GM06990 (cell line): Measurements from ENCODE around the gene RALGPS1.

Source experiments
- DNase-seq: peaks from one replicate; pipeline ENCODE4 v3.0.0-alpha.2; 2011; ENCODE audit not compliant: insufficient read length; ENCODE audit errors: extremely low read depth
- H3K27me3 ChIP-seq: replicated peaks from 2 replicates; pipeline ENCODE4 v1.6.0; 2011; ENCODE audit warnings: low read length; ENCODE audit not compliant: control insufficient read depth, insufficient read depth
- H3K36me3 ChIP-seq: 2 replicates; pipeline ENCODE4 v1.5.1; 2011; ENCODE audit warnings: low read length; ENCODE audit not compliant: control insufficient read depth, insufficient read depth
- H3K4me3 ChIP-seq: replicated peaks from 2 replicates; pipeline ENCODE4 v1.5.1; 2011; ENCODE audit warnings: low read depth, mild to moderate bottlenecking, control low read depth, low read length
- CTCF ChIP-seq: IDR thresholded peaks from 2 replicates; pipeline ENCODE4 v1.5.1; 2011; ENCODE audit warnings: low read length, control low read depth, mild to moderate bottlenecking, inconsistent platforms; ENCODE audit not compliant: insufficient read depth, poor library complexity, severe bottlenecking

The RALGPS1 gene

DNA sequence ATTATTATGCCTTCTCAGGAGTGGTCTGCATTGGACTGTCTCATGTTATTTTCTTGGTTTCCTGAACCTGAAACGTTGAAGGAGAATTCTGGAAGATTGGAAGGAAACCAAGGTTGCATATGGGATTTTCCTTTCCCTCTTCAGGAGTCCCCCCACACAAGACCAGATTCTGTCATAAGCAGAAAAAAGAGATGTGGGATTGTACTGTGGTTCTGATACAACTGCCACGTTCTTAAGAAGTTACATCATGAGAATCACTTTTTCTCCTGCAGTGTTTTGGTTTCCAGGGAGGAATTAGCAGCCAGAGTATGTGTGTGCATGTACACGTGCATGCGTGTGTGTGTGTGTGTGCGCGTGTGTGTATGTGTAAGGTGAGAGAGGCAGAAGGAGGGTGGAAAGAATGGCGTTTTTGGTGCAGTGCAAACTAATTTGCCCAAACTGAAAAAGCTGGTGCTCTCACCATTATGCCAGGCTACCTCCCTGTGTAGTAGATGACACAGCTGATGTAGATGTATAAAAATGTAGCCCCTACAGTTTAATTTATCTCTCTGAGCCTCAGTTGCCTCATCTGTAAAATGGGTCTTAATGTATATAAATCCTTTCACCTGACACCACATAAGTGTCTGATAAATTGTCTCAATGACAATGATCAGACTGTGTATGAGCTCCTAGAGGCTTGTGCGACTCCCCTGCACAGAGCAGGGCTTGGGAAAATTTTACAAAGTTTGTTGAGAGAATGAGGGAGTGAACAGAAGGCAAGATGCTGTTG is 38.6 kb downstream of the RALGPS1 start:
- TF ChIP-seq CTCF: no peak
- Histone ChIP-seq H3K36me3 (no peaks in the 10 kb centered on the region), H3K4me3 (no peak overlapping the region), H3K27me3 (no peaks in the 10 kb centered on the region)
- no peak for DNase-seq

DNA sequence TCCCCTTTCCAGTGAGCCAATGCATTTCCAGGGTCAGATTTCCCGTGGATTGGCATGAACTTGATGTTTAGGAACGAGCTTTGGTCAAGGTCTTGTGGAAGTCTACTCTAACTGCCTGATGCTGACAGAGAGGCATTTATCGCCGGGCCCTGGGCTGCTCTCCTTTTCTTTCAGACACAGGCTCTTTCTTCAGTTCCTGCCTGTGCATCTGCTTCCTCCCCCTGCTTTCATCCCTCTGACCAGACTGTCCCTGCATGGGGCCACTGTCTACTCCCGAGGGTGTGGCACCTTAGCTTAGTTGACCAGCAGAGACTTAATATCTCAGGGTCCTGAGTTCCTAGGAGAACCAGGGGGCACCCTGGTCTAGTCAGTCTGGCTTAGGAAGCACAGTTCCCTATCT is 41.2 kb downstream of the RALGPS1 start:
- no peak for TF ChIP-seq CTCF
- H3K4me3 ChIP-seq: no peak overlapping the region
- H3K36me3 ChIP-seq: no peaks in the 10 kb centered on the region
- no peak for DNase-seq
- no peaks in the 10 kb centered on the region for H3K27me3 ChIP-seq

DNA sequence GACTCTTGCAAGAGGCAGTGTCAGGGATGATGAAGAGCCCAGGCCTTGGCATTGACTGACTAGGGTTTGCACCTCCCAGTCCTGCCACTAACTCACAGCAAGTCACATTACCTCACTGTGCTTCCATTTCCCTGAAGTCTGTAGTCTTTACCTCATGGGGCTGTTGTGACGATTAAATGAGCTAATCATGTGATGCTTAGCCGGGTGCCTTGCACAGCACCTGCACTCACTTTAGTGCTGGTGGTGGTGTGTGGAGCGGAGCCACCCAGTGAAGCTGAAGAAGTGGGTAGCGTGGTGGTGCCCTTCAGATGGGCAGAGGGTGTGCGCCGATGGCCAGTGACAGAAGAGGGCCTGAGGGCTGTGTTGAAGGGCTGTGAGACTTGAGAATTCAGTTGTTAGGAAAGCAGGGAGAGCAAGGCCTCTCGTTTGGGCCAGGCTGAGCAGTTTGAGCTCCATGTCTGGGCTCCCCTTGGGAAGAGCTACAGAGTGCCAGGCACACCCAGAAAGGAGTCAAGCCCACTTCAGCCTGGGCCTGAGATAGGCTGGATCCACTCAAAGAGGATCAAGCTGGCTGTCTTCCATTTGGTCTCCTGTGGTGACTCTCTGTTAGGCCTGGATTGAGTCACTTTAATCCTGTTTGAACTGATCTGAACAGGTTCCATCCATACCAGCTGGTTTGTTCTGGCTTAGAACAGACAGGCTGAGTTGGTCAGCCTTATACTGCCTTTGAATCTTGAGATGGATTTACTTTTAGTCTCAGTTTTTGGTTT is 42.5 kb downstream of the RALGPS1 start:
- no peak for DNase-seq
- Histone ChIP-seq H3K36me3 (no peaks in the 10 kb centered on the region), H3K27me3 (no peaks in the 10 kb centered on the region), H3K4me3 (no peak overlapping the region)
- TF ChIP-seq CTCF: no peak

DNA sequence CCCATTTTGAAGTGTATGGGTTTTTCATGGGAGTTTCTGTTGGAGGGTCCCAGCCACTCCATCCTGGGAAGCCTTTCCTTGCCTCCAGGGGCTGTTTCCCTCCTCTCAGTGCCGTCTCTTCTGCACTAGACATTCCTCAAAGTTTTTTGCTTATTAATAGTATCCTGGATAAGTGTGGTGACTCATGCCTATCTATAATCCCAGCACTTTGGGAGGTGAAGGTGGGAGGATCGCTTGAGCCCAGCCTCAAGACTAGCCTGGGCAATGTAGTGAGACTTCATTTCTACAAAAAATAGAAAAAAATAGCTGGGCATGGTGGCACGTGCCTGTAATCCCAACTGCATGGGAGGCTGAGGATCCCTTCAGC is 43.1 kb downstream of the RALGPS1 start:
- no peak for DNase-seq
- no peak for TF ChIP-seq CTCF
- Histone ChIP-seq H3K4me3 (no peak overlapping the region), H3K36me3 (no peaks in the 10 kb centered on the region), H3K27me3 (no peaks in the 10 kb centered on the region)

DNA sequence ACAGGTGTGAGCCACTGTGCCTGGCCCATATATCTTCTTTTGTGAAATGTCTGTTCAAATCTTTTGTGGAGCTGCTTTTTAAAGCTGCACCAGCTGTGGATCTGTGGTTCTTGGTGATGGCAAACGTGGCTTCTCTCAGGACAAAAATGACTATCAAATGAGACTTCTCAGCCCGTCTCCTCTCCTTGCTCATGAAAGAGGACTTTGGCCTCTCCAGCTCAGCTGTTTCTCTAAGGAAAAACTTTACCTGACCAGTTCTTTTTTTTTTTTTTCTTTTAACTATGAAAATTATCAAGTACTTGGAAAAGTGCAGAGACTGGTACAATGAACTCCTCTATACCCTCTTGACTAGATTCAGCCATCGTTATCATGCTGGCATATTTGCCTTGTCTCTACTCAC is 44.8 kb downstream of the RALGPS1 start:
- Histone ChIP-seq H3K36me3 (no peaks in the 10 kb centered on the region), H3K4me3 (no peak overlapping the region), H3K27me3 (no peaks in the 10 kb centered on the region)
- no peak for DNase-seq
- no peak for TF ChIP-seq CTCF

DNA sequence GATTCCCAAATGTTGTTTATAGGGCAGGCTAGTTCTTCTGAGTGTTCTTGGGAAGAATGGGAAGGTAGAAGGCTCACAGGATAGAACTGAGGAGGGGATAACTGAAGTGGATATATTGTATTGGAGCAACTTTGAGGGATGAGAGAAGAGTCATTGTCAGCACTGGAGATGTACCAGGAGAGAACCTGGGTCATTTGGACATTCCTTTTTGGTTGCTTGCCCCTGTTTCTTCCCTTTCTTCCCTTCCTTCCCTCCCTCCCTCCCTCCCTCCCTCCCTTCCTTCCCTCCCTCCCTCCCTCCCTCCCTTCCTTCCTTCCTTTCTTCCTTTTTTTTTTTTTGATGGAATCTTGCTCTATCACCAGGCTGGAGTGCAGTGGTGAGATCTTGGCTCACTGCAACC is 45.3 kb downstream of the RALGPS1 start:
- Histone ChIP-seq H3K36me3 (no peaks in the 10 kb centered on the region), H3K4me3 (no peak overlapping the region), H3K27me3 (no peaks in the 10 kb centered on the region)
- TF ChIP-seq CTCF: no peak
- DNase-seq: no peak
